ENCODE measurements around the gene GH1.

The GH1 gene

DNA sequence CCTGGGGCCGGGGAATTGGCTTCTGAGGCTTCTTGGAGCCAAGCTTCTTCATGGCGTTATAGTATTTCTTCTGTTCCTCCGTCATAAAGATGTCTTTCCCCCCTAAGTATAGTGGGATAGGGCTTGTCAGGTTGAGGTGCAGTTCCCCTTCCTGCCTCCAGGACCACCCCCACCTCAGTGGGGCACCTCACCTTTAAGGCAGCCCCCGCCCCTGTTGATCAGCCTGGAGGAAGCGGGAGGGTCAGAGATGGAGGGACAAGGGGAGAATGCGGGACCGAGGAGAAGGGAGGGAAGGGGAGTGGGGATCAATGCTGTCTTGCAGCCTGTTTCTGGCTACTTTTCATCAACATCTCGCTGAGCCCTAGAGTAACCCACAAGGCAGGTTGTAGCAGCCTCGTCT is 25.1 kb upstream of the GH1 start:
- H3K4me3 ChIP-seq (ENCODE audit: low read depth, low read length): no peak overlapping the region
- TF ChIP-seq, protein P1, sequence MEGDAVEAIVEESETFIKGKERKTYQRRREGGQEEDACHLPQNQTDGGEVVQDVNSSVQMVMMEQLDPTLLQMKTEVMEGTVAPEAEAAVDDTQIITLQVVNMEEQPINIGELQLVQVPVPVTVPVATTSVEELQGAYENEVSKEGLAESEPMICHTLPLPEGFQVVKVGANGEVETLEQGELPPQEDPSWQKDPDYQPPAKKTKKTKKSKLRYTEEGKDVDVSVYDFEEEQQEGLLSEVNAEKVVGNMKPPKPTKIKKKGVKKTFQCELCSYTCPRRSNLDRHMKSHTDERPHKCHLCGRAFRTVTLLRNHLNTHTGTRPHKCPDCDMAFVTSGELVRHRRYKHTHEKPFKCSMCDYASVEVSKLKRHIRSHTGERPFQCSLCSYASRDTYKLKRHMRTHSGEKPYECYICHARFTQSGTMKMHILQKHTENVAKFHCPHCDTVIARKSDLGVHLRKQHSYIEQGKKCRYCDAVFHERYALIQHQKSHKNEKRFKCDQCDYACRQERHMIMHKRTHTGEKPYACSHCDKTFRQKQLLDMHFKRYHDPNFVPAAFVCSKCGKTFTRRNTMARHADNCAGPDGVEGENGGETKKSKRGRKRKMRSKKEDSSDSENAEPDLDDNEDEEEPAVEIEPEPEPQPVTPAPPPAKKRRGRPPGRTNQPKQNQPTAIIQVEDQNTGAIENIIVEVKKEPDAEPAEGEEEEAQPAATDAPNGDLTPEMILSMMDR (conservative IDR thresholded peaks at IDR 0.05; ENCODE audit: low read depth, low read length): peak; percentile 21
- no peak for DNase-seq (ENCODE audit: low read depth)

DNA sequence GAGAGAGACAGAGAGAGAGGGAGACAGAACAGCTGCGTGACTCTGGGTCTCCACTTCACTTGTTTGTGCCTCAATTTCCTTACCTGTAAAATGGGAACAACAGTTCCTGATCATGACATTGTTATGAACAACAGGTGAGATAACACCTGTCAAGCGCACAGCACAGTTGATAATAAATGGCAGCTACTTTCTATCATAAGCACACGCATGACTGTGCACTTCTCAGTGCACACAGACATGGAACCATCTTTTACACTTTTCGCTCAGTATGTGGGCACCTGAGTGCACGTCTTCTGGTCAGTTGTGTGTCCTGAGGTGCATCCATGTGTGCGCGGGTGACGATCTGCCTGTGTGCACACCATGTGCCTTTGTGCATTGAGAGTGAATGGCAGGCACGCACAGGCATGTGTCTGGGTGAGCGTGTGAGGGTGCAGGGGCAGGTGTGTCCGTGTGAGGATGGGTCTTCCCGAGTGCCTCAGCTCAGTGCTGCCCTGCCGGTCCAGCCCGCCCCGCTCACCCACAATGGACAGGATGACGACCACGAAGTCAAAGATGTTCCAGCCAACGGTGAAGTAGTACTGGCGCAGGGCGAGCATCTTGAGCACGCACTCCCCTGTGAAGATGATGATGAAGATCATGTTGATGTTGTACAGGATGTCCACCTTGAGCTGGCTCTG is 23.8 kb upstream of the GH1 start:
- TF ChIP-seq, protein P1 (conservative IDR thresholded peaks at IDR 0.05; ENCODE audit: low read depth, low read length): no peak
- DNase-seq (ENCODE audit: low read depth): no peak
- no peak overlapping the region for H3K4me3 ChIP-seq (ENCODE audit: low read depth, low read length)

DNA sequence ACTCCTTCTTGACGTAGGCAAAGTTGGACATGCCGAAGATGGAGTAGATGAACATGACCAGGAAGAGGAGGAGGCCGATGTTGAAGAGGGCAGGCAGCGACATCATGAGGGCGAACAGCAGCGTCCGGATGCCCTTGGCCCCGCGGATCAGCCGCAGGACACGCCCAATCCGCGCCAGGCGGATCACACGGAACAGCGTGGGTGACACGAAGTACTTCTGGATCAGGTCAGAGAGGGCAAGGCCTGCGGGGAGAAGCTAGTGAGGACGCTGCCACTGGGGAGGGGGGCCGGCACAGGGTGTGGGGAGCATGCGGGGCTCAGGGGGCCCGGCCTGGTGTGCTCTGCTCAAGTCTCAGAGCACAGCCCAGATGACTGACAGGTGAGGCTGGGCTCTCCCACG is 23.1 kb upstream of the GH1 start:
- no peak overlapping the region for H3K4me3 ChIP-seq (ENCODE audit: low read depth, low read length)
- TF ChIP-seq, protein P1 (conservative IDR thresholded peaks at IDR 0.05; ENCODE audit: low read depth, low read length): no peak
- DNase-seq (ENCODE audit: low read depth): no peak

DNA sequence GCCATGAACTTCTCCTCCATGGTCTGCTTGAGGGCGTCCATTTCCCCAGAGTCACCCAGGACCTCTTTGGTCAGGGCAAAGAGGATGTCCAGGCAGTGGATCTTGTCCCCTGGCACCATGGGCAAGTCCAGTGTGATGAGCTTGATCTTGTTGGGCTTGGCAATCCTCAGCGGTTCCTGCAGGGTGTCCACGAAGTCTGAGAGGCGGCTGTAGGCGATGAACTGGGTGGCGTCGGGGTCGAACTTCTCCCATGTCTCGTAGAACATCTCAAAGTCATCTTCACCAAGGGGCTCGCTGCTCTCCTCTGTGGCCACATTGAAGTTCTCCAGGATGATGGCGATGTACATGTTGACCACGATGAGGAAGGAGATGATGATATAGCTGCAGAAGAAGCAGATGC is 22.5 kb upstream of the GH1 start:
- H3K4me3 ChIP-seq (ENCODE audit: low read depth, low read length): no peak overlapping the region
- TF ChIP-seq, protein P1 (conservative IDR thresholded peaks at IDR 0.05; ENCODE audit: low read depth, low read length): no peak
- DNase-seq (ENCODE audit: low read depth): no peak

DNA sequence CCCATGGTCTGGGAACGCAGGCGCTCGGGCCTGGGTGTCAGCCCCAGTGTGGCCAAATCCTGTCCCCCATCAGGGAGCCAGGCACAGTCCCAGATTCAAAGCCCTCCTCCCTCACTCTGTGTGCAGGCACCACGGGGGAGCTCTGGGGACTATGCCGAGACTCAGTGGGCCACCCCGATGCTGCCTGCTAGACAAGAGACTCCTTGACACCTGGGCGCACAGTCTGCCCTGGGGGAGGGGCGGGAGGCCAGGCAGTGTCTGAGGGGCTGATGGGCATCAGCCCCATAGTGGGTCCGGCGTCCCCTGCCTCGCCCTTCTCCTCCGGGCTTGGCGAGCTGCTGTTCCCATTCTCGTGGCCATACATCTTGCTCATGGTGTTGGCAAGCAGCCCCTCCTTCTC is 21.9 kb upstream of the GH1 start:
- no peak for DNase-seq (ENCODE audit: low read depth)
- no peak overlapping the region for H3K4me3 ChIP-seq (ENCODE audit: low read depth, low read length)
- TF ChIP-seq, protein P1 (conservative IDR thresholded peaks at IDR 0.05; ENCODE audit: low read depth, low read length): no peak

DNA sequence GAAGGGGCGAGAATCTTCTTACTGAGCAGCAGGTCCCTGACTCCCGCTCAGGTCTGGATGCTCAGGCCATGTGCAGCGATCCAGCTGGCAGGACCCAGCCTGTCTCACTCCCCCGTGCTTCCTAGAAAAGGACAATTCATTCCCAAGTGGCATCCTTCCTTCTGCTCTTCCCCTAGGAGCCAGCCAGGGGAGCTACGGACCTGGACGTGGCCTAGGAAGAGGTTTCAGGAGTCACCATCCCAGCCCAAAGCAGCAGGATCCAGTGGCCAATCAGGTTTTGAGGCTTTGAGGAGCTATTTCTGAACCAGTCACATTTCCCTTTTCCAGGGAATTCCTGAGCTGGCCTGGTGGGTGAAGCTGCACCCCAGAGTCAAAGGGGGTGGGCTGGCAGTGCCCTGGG is 21.2 kb upstream of the GH1 start:
- no peak overlapping the region for H3K4me3 ChIP-seq (ENCODE audit: low read depth, low read length)
- DNase-seq (ENCODE audit: low read depth): no peak
- TF ChIP-seq, protein P1 (conservative IDR thresholded peaks at IDR 0.05; ENCODE audit: low read depth, low read length): no peak

DNA sequence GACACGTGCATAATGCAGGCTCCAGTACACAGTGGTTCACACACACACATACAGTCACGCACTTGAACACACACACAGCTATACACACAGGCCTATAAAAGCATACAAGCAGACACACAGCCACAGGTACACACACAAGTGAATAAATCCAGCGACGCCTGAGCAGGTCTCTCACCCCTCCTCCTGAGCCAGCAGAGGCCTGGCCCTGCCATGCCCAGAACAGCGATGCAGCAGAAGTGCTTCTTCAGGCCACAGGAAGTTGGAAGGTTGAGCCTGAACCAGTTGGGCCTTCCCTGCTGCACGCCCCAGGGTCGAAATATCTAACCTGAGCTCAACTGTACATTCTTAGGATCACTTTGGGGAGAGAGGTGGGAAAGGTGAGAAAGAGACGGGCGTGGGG is 20.8 kb upstream of the GH1 start:
- no peak overlapping the region for H3K4me3 ChIP-seq (ENCODE audit: low read depth, low read length)
- TF ChIP-seq, protein P1 (conservative IDR thresholded peaks at IDR 0.05; ENCODE audit: low read depth, low read length): no peak
- DNase-seq (ENCODE audit: low read depth): no peak

Measured in choroid plexus epithelial cell (primary cell).